Measurements from ENCODE around the gene CBFA2T3. TPM values are rescaled to one million over a fixed set of nuclear protein-coding genes. Genes with fewer than 3 reads are reported as not detected.

Gene CBFA2T3
- total and polyA plus RNA-seq, 2 of the 8 experiments (the other 6 are each of a cell fraction or from before 2014, with no cell fraction given): 0.51 to 1.3 TPM

- H3K4me2 ChIP-seq (ENCODE audit: insufficient read depth in 1 of 2, low read depth in 2 of 2, low read length in 2 of 2): no peak overlapping the region
- POLR2A ChIA-PET (ENCODE audit: partially characterized antibody): no interaction called here
- peaks cover 0 to 2% (median 0%) of the 10 kb centered on the region in 4 experiments; a peak in 1 of 8 replicates for H3K36me3 ChIP-seq (ENCODE audit: control insufficient read depth in 2 of 4, insufficient read depth in 4 of 4, low read length in 3 of 4)
- no peak overlapping the region for H3K9ac ChIP-seq (replicated peaks in 1 of 4; ENCODE audit: extremely low read depth in 1 of 4, low read depth in 3 of 4, low read length in 3 of 4)
- H3K79me2 ChIP-seq (ENCODE audit: control insufficient read depth in 1 of 2, insufficient read depth in 2 of 2, low read length in 2 of 2): no peaks in the 10 kb centered on the region
- no peak overlapping the region for H2BK15ac ChIP-seq (ENCODE audit: low read length)
- CTCF ChIA-PET (ENCODE audit: partially characterized antibody): interaction anchor here (1.1 kb wide), 1 partner anchor 35 kb away, joined by 3 read pairs; no protein-coding TSS in a partner anchor
- no peak overlapping the region for H3K4me3 ChIP-seq (ENCODE audit: extremely low read depth in 1 of 4, insufficient read depth in 2 of 4, low read depth in 3 of 4, low read length in 4 of 4)
- no peak overlapping the region for H2BK120ac ChIP-seq (replicated peaks; ENCODE audit: low read depth, low read length)
- no peak overlapping the region for H4K91ac ChIP-seq (replicated peaks; ENCODE audit: insufficient read length, low read length)
- peaks cover 0 to 5% of the 10 kb centered on the region in 2 experiments; a peak in 1 of 4 replicates for H3K9me3 ChIP-seq (ENCODE audit: insufficient read depth in 2 of 2, low read depth in 1 of 2, low read length in 1 of 2)
- no peak overlapping the region for H2AK5ac ChIP-seq (ENCODE audit: low read depth, low read length)
- no peaks in the 10 kb centered on the region for H3K4me1 ChIP-seq (replicated peaks in 1 of 4; ENCODE audit: control insufficient read depth in 3 of 4, insufficient read depth in 4 of 4, low read length in 3 of 4)
- no peaks in the 10 kb centered on the region; the same call in 1 of the 2 replicates for H3K79me1 ChIP-seq (ENCODE audit: low read depth, low read length)
- H2BK12ac ChIP-seq (ENCODE audit: low read depth, low read length): no peak overlapping the region; the same call in 1 of the 2 replicates
- no peak overlapping the region for H3K27ac ChIP-seq (ENCODE audit: low read depth, low read length)
- no peak for FAIRE-seq
- H4K8ac ChIP-seq (ENCODE audit: extremely low read depth, insufficient read depth, low read length): 0 out of 2 replicates have a peak overlapping the region, but pooled peaks have one; percentile 0
- H3K18ac ChIP-seq (ENCODE audit: extremely low read depth, low read length): no peak overlapping the region
- peaks cover 0 to 5% of the 10 kb centered on the region in 2 experiments for H4K20me1 ChIP-seq (replicated peaks in 1 of 2; ENCODE audit: control insufficient read depth in 1 of 2, insufficient read depth in 2 of 2, low read length in 2 of 2)
- no peak for DNase-seq (ENCODE audit: low read depth in 1 of 2, low spot score in 2 of 2)
- no peak overlapping the region for H2AFZ ChIP-seq (ENCODE audit: low read length)
- H3K56ac ChIP-seq (replicated peaks; ENCODE audit: insufficient read length, low read depth, low read length): no peak overlapping the region
- H2BK5ac ChIP-seq (ENCODE audit: low read depth, low read length): no peak overlapping the region
- H2BK20ac ChIP-seq (ENCODE audit: low read length): no peak overlapping the region
- WGBS, 2 experiments (ENCODE audit: extremely low coverage in 1 of 2, insufficient coverage in 1 of 2, insufficient read length in 1 of 2, insufficient replicate concordance in 2 of 2, low coverage in 1 of 2, low lambda C conversion rate in 2 of 2, missing lambda C conversion rate in 1 of 2): 90% methylated on average over 18 of the region's 18 CpGs; no CpG with 5 or more reads in 1 of the 2 experiments
- no peak overlapping the region for H3K14ac ChIP-seq (ENCODE audit: insufficient read length)
- H3K23ac ChIP-seq (ENCODE audit: insufficient read length): no peak overlapping the region
- H3K27me3 ChIP-seq (replicated peaks in 1 of 4; ENCODE audit: control insufficient read depth in 3 of 4, extremely low read depth in 1 of 4, insufficient read depth in 3 of 4, low read length in 3 of 4): no peaks in the 10 kb centered on the region
- no peaks in the 10 kb centered on the region for H3K23me2 ChIP-seq (ENCODE audit: low read depth, low read length)
- H4K5ac ChIP-seq (ENCODE audit: insufficient read length, low read depth, low read length): no peak overlapping the region
- no peak overlapping the region for H3K4ac ChIP-seq (replicated peaks; ENCODE audit: insufficient read length, low read depth, low read length)
- TF ChIP-seq EP300 (IDR thresholded peaks at IDR 0.05; ENCODE audit: borderline replicate concordance in 1 of 2, low read depth in 2 of 2, low read length in 2 of 2) (no peak), GTF2F1 (IDR thresholded peaks at IDR 0.05; ENCODE audit: borderline replicate concordance, low read depth, low read length) (no peak), E2F6 (IDR thresholded peaks at IDR 0.05) (no peak), RNF2 (IDR thresholded peaks at IDR 0.05; ENCODE audit: borderline replicate concordance, low read depth, low read length, missing control alignments, poor library complexity, severe bottlenecking) (no peak), YY1 (IDR thresholded peaks at IDR 0.05; ENCODE audit: low read depth, low read length) (no peak), CBX5 (IDR thresholded peaks at IDR 0.05; ENCODE audit: low read depth, low read length) (no peak), KDM5A (IDR thresholded peaks at IDR 0.05; ENCODE audit: low read length) (no peak), NANOG (IDR thresholded peaks at IDR 0.05; ENCODE audit: insufficient read depth, low read depth, low read length, poor library complexity, severe bottlenecking) (no peak), CHD1 (IDR thresholded peaks at IDR 0.05; ENCODE audit: low read depth, low read length) (no peak), CREB1 (IDR thresholded peaks at IDR 0.05) (no peak), RXRA (IDR thresholded peaks at IDR 0.05; ENCODE audit: insufficient read depth, low read depth, low read length) (no peak), SRF (IDR thresholded peaks at IDR 0.05; ENCODE audit: low read depth, low read length) (no peak), EZH2 (IDR thresholded peaks at IDR 0.05; ENCODE audit: low read depth, low read length, severe bottlenecking) (no peak)
These were observed 129.4 kb downstream of the CBFA2T3 start for GRCh38 chr16:88847654-88848053.
